ENCODE measurements around the gene ASTN2.

ASTN2 gene

DNA sequence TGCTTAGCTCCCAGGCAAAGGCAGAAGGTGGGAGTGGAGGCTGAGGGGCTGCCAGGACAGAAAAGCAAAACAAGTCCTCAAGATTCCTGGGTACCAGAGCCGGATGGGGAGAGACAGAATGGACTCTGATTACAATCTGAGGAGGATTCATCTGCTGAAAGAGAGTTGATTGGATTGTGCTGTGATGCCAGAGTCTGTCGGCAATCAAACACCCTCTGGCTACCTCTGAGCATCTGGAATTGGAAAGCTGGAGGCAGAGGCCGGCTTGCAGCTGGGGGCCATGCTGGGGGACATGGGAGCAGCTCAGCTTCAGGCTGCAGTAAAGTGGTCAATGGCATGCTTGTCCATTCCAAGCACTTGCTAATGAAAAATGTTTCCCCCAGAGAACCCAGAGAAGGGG lies 59.3 kb downstream of the ASTN2 start:
- DNase-seq = no peak

DNA sequence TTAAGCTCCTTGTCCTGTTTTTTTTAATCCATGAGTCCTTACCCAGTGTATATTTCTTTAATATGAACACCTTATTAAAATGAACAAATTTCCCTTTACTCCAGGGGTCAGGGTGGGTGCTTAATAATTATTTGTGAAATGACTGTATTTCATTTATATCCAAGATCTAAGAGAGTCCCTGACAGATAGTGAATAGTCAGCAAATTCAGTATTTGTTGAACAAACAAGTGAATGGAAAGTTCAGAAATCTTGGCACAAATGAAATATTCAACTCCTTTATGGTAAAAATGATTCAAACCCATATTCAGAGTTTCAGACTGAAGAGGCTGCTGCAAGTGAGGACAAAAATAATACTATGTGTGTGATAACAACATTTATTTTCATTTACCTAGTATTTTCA lies 59.9 kb downstream of the ASTN2 start:
- no peak for DNase-seq

DNA sequence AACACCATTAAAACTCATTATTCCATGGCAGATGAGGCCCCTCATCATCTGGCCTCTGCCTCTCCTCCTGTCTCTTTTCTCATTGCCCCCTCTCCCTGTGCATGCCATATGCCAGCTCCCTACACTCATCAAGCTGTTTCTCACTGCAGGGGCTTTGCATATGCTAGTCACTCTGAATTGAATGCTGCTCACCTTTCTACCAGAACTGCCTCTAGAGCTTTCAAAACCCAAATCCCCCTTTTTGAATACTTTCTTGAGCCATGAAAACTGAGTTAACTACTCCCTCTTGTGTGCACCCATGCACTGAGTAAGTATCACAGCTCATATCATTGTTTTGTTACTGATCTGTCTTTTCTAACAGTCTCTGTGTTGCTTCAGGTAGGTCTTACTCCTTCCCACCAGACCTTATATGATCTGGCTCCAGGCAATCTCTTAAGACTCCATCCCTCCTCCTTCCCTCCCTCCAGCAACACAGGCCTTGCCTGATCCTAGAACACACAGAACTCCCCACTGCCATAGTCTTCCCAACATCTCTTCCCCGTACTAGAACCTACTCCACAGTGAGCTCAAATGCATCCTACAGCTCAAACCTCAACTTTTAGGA lies 60.5 kb downstream of the ASTN2 start:
- DNase-seq = no peak

DNA sequence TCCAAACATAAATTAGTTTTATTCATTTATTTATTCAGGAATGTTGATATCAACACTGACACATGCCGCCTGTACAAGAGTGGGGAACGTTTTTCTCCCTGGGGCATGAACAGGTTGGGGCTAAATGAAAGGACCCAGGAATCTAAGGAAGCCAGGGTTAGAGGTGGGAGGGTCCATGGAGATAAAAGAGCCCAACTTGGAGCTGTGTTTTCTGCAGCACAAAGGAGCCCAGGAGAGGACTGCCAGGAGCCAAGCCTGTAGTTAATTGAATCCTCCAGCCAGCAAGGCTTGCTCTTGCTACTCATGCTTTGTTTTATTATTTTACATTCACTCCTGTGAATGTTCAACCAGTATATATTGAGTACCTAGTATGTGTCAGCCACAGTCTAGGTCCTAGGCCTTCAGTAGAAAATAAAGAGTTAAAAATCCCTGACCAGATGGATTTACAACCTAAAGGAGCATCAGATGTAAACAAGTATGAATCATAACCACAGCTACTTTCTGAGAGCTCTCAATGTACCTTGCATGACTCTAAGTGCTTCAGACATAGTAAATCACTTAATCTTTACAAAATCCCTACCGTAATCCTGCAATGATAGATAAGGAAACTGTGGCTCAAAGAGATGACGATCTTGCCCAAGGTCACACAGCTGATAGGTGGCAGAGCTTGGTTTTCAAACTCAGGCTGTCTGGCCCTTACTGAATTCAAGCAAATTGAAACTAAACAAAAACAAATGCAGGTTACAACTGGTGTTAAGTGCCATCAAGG lies 69.8 kb downstream of the ASTN2 start:
- no peak for DNase-seq

DNA sequence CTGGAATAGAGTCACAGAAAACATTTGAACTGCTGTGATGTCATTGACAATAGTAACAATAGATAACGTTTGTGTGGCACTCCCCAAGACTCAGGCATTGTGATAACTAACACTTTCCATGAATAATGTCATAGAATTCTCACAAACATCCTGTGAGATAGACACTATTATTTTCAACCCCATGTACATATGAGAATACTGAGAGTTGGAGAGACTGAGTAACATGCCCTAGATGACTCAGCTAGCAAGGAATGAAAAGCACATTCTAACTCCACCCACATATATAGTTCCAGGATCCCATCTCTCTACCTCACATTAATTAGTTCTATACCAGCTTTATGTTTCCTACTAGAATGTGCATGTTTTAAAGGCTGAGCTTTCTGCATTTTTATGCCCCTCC lies 71.4 kb downstream of the ASTN2 start:
- DNase-seq = no peak

DNA sequence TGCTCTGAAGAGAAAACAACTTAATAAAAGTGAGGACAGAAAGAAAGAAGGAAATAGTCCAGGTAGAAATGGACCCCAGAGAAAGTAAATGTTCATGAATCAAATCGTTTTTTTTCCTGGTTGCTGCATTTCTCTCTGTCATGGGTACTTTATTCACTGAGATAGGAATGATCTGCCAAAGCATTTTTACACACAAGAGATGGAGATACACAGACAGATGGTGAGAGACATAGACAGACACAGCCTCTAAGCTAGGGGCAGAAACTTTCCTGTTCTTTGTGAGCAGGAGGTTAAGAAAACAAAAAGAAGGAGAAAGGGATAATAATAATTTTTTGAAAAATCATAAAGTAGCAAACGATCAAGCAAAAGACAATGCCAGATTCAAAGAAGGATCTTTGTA lies 73.7 kb downstream of the ASTN2 start:
- DNase-seq = no peak

DNA sequence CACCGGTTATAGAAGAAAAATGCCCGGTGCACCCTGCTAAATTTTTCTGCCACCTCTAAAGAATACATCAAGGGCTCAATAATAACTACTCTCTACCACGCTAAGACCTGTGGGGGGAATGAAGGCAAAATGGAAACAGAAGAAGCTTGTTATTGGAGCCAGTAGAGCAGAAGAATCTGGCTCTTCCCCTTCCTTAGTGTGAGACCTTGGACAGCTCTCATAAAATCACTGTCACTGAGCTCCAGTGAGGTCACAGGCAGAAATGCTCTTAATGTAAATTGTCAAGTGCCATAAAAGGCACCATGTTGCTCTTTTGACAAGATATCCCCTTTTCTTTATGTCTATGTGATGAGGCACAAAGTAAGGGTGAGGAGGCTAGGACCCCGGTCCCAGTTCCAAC lies 74.4 kb downstream of the ASTN2 start:
- DNase-seq = no peak

DNA sequence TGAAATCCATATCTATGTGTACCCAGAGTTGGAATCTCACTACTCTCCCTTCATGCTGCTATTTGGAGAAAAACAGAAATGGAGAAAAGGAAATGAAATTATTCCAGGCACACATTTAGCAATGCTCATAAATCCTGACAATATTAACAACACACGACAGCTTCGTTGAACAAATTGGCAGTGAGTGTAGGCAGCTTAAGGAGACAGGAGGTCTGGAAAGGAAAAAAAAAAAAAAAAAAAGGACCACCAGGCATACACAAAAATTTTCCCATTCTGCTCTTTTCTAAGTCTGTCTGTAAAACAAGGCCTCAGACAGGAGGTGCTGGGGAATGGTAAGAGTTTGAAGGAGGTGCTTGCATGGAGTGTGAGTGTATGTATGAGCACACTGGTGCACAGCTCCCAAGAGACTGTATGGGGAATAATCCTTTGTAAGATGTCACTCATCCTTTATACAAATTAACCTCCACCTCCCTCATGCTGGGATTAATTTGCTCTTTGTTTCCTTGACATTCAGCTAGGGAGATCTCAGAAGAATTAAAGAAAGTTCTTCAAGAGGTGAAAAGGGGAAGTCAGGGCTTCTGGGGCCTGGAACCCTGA lies 78.9 kb downstream of the ASTN2 start:
- no peak for DNase-seq

DNA sequence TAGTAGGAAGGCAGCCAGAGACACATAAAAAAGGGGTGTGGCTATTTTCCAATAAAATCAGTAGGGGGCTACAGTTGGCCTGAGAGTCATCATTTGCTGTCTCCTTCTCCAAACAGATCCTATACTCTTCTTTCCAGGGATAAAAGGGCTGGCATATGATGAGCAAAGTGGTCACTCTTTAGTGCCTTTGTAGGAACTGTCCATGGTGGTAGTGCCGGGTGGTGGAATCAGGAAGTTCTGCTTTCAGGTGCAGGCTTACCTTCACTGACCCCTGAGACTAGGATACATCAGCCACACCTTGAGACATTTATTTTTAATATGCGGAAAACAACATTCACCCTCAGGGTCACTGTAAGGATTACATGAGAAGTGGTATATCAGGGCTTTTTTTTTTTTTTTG lies 80.8 kb downstream of the ASTN2 start:
- DNase-seq = no peak

DNA sequence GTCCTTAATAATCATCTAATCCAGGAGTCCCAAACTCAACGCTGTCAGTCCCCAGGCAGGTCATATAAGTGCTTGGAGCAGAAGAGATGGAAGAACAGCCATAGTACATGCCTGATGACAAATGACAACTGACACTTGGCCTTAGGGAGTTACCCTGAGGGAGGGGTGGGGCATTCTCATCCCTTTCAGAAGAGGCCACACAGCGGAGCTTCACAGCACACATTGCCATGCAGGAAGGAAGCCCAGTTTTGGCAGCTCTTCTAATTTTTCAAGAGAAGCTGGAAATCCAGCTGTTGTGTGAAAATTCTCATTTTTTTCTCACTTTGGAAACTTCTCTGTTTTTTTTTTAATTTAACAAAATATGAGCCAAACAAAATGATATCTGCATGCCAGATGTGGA lies 89.0 kb downstream of the ASTN2 start:
- DNase-seq = no peak

DNA sequence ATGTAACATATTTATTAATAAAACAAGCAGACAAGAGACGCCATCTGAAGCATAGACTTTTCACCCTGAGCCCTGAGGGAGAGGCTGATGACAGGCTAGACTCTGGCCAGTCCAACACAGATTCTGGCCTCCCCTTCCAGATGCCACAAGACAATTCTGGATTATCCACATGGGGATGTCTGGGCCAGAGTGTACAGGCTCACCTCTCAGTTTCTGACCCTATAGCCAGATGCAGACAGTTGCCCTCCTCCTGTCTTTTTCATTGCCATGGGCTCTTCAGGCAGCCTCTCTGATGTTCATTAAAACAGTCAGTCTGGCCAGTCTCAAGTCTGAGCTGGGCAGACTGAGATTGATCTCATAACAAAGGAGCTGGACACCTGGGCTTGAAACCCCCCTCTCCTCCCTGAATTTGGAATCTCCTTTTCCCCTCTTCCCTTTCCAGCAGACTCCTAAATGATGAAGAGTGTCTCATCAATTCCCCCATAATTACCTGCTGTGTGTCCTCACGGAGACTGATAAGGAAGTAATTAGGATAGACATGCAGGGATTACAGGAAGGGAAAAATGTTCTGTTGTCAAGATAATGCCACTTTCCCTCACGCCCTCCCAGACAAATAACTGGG lies 89.6 kb downstream of the ASTN2 start:
- no peak for DNase-seq

DNA sequence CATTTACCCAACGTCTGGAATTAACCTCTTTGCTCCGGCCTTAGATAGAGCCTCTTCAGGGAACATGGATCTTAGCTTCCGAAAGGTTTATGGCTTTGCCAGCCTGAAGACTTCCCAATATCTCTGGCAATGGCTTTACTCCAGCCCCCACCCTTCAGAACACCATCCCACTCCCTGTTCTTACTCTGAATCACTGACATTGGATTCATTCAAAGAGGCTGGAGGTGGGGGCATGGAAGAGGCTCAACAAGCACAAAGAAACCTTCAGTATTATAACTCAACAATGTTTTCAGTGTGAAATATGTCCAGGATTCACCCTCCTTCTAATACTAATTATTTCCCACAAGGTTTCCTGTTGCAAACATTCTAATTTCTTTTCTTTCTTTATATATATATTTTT lies 91.5 kb downstream of the ASTN2 start:
- DNase-seq = no peak

DNA sequence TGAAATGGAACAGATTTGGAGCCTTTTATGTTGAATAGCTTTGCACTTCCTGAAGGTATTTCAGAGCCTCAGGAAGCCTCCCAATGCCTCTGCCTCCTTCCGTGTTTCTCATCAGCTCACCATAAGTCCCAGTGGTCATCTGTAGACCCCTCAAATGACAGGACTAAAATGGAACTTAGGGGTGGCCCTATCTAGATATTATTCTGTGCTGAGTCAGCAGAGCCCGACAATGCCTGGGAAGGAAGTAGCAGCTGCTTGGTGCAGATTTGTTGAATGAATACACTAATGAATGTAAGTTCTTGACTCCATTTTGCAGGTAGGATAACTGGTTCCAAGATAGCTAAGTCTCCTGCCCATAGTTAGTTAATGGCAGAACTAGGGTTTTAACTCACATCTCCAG lies 97.7 kb downstream of the ASTN2 start:
- no peak for DNase-seq

DNA sequence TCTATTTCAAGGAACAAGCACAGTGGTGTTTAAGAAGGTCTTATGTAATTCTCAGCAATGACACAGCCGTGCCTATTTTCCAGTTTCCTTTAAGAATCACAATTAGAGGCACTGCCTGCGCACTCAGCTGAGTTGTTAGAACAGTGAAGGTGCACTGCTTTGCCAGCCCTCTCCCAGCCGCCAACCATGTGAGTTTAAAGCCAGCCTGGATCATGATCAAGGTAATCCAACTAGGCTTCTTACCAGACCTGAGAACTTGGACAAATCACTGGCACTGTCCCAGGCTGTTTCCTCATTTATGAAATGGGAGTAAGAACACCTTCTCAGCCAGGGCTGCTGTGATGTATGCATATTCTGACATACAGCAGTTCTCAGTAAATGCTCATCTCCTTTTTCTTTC lies 99.6 kb downstream of the ASTN2 start:
- DNase-seq = no peak

DNA sequence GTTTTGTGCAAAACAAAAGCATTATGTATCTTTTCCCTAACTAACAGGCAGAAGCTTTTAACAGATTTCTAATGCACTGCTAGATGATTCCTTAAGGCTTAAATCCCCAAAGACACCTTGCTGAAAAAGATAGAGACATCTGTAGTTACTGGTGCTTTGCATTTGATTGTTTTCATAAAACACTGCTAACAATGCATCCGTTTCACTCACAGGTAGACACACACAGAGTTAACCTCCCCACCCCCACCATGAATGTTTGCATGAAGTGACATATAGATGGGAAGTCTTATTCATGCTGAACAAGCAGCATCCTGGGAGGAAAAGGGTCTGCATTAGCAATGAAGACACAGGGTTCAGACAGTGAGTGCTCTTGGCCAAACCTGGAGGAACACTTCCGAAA lies 100.9 kb downstream of the ASTN2 start:
- no peak for DNase-seq

DNA sequence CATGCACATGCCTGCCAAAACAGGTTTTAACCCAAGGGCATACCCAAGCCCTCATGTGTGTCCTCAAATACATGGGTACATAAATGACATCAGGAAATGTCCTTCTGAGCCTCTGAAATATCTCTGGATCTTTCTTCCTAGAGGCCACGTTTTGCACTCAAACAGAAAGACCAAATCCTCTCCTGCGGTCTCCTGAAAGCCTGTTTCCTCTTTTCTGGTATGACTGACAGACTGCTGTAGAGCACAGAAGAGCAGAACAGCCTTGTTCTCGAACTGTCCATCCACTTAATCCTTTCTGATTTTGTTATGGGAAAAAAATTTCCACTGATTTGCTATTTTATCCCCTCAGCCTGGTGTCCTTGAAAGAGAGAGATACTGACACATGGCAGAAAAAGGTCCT lies 107.2 kb downstream of the ASTN2 start:
- no peak for DNase-seq

DNA sequence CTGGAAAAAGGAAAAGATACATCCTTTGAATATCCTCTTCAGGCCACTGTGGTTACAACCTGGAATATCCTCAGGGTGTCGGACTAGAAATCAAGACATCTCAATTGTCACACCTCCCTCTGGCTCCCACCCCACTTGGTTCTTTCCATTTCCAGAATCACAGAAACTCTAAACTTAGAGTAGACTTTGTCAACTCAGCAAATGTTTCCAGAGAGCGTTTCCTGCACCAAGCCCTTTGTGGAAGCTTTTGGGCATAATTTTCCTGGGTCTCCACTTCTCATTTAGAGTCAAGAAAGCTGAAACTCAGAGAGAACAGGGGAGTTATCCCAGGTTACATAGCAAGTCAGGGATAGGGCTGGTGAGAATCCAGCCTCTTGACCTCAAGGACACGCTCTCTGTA lies 108.8 kb downstream of the ASTN2 start:
- no peak for DNase-seq

DNA sequence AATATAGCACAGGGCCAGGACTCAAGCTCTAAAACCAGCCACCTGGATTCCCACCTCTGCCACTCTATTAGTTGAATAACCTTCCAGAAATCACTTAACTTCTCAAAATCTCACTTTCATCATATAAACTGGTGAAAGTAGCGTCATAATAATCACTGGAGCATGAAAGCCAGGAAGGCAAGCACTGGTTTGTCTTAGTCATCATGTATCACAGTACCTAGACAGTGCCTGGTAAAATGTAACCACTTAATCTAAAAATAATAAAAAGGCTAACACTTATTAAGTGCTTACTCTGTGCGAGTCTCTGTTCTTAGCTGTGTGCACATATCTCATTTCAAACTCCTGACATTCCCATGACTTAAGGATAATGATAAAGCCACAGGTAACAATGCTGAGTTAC lies 109.4 kb downstream of the ASTN2 start:
- no peak for DNase-seq

DNA sequence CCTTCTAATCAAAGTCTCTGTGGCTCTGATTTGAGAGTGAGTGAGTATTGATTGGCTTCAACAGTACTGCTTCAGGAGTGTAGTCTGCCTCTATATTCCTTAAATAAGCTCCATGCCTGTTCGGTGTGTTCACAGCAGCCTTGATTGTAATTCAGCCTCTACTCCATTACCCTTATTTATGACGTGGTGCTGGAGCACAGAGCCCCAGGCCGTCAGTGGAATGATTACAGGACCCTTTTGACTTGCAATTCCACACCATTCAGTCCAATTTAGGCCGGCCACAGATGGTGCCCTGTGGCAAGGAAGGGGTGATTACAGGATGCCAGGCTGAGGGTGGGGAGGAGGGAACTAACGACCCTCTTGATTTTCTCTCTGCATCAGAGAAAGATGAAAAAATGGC lies 110.3 kb downstream of the ASTN2 start:
- no peak for DNase-seq

DNA sequence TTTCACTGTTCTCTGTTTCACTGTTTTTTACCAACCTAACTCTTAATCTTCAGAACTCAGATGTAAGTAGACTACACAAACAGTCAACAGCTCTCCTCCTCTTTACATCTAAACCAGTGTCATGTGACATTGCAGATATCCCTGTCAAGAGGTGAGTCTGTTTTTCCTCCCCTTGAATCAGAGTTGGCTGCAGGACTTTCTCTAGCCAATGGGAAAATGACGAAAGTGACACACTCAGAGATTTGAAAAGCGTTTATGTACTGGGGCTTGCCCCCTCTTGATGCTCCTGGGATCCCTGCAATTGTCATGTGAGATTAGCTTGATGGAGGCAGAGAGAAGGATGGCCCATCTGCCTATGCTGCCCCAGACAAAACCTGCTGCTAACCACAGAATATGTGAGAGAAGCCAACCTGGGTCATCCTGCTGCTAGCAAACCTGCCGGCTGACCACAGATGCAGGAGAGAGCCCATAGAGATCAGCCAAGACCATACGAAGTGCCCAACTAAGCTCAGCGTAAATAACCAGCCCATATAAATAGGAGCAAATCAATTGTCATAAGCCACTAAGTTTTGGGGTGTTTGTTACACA lies 111.1 kb downstream of the ASTN2 start:
- DNase-seq = no peak

DNA sequence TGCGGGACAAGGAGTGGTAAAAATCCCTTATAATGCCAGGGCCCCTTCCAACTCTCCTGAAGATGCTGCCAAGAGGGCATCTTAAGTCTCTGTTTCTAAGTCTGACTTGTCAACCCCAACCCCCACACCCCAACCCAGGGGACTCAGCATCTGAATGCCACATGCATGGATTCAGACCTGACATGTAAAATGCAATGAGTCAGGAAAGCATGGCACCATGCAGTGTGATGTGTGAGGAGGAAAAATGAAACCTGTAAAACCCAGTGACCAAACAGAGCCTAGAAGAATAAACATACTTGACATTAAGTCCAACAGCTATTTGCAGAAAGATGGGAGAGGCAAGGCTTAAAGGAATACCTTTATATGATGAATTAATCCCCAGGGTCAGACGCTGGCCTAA lies 112.4 kb downstream of the ASTN2 start:
- DNase-seq = no peak

DNA sequence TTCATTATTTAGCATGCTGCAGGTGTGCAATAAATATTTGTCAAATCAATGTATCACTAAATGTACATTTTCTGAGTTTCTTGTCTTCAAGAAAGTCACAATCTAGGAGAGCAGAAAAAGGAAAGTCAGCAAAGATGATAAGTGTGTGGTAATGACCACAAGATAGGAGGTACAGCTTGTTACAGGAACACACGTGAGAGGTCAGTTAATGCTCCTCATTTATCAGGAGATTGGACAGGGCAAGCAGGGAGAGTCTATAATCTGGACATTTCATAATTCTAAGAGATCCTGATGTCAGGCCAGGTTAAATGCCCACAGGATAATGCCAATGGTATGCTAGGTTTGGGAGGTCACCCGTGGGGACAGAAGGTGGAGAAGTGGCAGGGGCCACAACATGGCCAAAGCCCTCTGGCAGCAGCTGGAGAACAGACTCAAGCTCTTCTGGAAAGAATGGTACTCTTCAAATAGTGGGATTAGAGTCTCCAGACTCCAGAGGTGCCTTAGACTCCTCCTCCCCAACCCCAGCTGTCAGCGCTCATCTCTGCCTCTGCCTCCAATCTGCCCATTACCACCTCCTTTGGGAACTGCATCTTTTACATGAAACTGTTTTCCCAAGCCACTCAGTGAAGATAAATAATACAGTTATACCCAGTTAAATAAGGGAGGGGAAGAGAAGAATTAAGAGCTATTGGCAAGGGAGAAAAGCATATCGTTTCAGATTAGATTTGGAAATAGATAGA lies 114.3 kb downstream of the ASTN2 start:
- no peak for DNase-seq

DNA sequence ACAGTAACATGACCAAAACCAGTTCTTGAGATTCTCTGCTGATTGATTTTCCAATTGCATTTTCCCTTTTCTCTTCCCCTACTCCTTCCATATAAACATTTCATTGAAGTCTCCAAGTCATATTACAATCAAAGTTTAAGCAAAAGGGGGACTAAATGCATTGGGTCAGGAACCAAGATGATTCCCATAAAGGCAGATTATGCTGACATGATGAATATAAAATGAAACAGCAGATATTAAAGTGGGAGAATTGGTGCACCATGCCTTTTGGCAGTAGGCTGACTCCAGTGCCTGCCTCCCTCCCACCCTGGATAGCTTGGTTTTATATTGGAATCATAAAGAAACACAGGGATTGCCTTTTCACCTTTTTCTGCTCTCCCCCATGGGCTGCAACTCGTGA lies 118.4 kb downstream of the ASTN2 start:
- DNase-seq = no peak

All from activated CD8-positive, alpha-beta memory T cell treated with anti-CD3 and anti-CD28 coated beads, Interleukin-2, amount 50 U/mL, for 4 hours (primary cell).